K562 (cell line): ENCODE measurements around the gene ATF4. TPM values are rescaled to one million over a fixed set of nuclear protein-coding genes. Genes with fewer than 3 reads are reported as not detected.

Source experiments
- CEBPG ChIP-seq, 3 experiments: fragments of 200-800 bp in 1 of 3; sonication (Bioruptor generic) in 1 of 3; sonication (generic) in 1 of 3; formaldehyde crosslinking in 1 of 3; IDR thresholded peaks in 2 of 3; conservative IDR thresholded peaks in 1 of 3; 2 replicates each; pipeline versions ENCODE4 v1.6.1 to v1.8.0; 2016 to 2022; ENCODE audit warnings: missing compliant biosample characterization in 2 of 3, missing genetic modification characterization in 2 of 3, mild to moderate bottlenecking in 1 of 3, missing genetic modification reagents in 1 of 3
- EWSR1 ChIP-seq: fragments of 450-650 bp; IDR thresholded peaks from 2 replicates; pipeline ENCODE4 v1.6.1; 2018; ENCODE audit warnings: borderline replicate concordance, mild to moderate bottlenecking, low read depth, moderate library complexity; ENCODE audit not compliant: partially characterized antibody
- KAT8 ChIP-seq: fragments of 450-650 bp; IDR thresholded peaks from 2 replicates; pipeline ENCODE4 v1.6.1; 2016; ENCODE audit warnings: low read depth, mild to moderate bottlenecking
- MGA ChIP-seq: fragments of 450-650 bp; IDR thresholded peaks from 2 replicates; pipeline ENCODE4 v1.6.1; 2016; ENCODE audit warnings: mild to moderate bottlenecking, moderate library complexity
- MXI1 ChIP-seq: IDR thresholded peaks from 2 replicates; pipeline ENCODE4 v1.6.1; 2011; ENCODE audit warnings: low read depth, mild to moderate bottlenecking, improper control_type of control experiment, low read length
- NCOA2 ChIP-seq, 2 experiments: fragments of 450-650 bp; IDR thresholded peaks; 2 replicates each; pipeline ENCODE4 v1.6.1; 2018; ENCODE audit warnings: mild to moderate bottlenecking in 2 of 2, moderate library complexity in 1 of 2; ENCODE audit not compliant: partially characterized antibody in 2 of 2
- NONO ChIP-seq, 2 experiments: fragments of 200-400 bp in 1 of 2; fragments of 450-650 bp in 1 of 2; formaldehyde crosslinking in 1 of 2; IDR thresholded peaks; 2 replicates each; pipeline ENCODE4 v1.6.1; 2017; ENCODE audit warnings: low read depth in 2 of 2, mild to moderate bottlenecking in 2 of 2, moderate library complexity in 2 of 2, low read length in 1 of 2
- SMARCB1 ChIP-seq: IDR thresholded peaks from 2 replicates; pipeline ENCODE4 v1.6.1; 2011; ENCODE audit warnings: improper control_type of control experiment, low read depth; ENCODE audit not compliant: insufficient read length
- ZHX1 ChIP-seq: fragments of 150-350 bp; conservative IDR thresholded peaks from 2 replicates; pipeline ENCODE4 v1.6.1; 2014; ENCODE audit warnings: low read length
- ZNF232 ChIP-seq: sonication (generic); formaldehyde crosslinking; IDR thresholded peaks from 2 replicates; pipeline ENCODE4 v1.8.0; 2022; ENCODE audit warnings: mild to moderate bottlenecking, missing genetic modification reagents
- ZNF445 ChIP-seq: fragments of 250-450 bp; sonication (Bioruptor Pico); IDR thresholded peaks from 2 replicates; pipeline ENCODE4 v1.4.0; 2020; ENCODE audit warnings: low read depth, mild to moderate bottlenecking, moderate library complexity
- ZNF766 ChIP-seq: fragments of 200-800 bp; sonication (Bioruptor generic); conservative IDR thresholded peaks from 2 replicates; pipeline ENCODE4 v1.6.1; 2016; ENCODE audit warnings: missing genetic modification characterization, missing compliant biosample characterization
- polyA plus RNA-seq, 8 experiments: library from polyadenylated mRNA; depleted of rRNA in 4 of 8; stranded (reverse) in 5 of 8; unstranded in 3 of 8; fragments of >200 nt; fragmentation: Nextera tagmentation in 2 of 8; fragmentation: Illumina TruSeq in 1 of 8; extraction: Ambion mirVana in 2 of 8; extraction: Trizol in 1 of 8; gene quantifications; 2 replicates each; pipeline versions ENCODE4 v1.2.1 to v1.2.3, GENCODE V29; 2011 to 2014; ENCODE audit warnings: inconsistent platforms in 1 of 8, missing spikeins in 1 of 8
- total RNA-seq, 7 experiments: library from RNA; depleted of rRNA in 6 of 7; stranded (reverse); fragments of >200 nt in 6 of 7; fragmentation: Illumina TruSeq in 2 of 7; extraction: Trizol in 2 of 7; gene quantifications; 2 replicates each; pipeline versions ENCODE4 v1.2.1 to v1.2.3, GENCODE V29; 2011 to 2021; ENCODE audit warnings: low replicate concordance in 1 of 7

ATF4 gene
- total and polyA plus RNA-seq, 9 of the 15 experiments (the other 6 are each of a cell fraction or from before 2014, with no cell fraction given): 93.1 to 723 (median 355) TPM

GRCh38 chr22:39532215-39533073 is 12.1 kb downstream of the ATF4 start, which contains the start of gene RPS19BP1 (continued):
- TF ChIP-seq MGA (no peak), SMARCB1 (no peak), ZNF766 (CRISPR knock-in tag) (no peak), MXI1 (no peak), ZHX1 (no peak), NCOA2 (IDR thresholded peaks at IDR 0.05; ENCODE audit: partially characterized antibody in 2 of 2) (no peak), ZNF445 (CRISPR knock-in tag) (no peak), NONO (IDR thresholded peaks at IDR 0.05; ENCODE audit: low read depth in 2 of 2, low read length in 1 of 2) (no peak), ZNF232 (CRISPR knock-in tag) (no peak), EWSR1 (no peak), CEBPG (CRISPR knock-in tag; IDR thresholded peaks at IDR 0.05) (peak; percentile 87), CEBPG (tag; conservative IDR thresholded peaks at IDR 0.05 in 1 of 2, IDR thresholded peaks at IDR 0.05 in 1 of 2) (peak; percentile 90 to 92), KAT8 (no peak)
